SK-N-SH treated with all-trans-retinoic acid at 6 μM for 48 hours (cell line): ENCODE data around the gene VANGL1.

ENCODE experiments used
- ATAC-seq: fragments of 200-7000 bp; cut with Tn5 transposase; 3 replicates; pipeline ENCODE4 v1.9.1; 2020; ENCODE audit warnings: mild to moderate bottlenecking, moderate library complexity
- ARNTL ChIP-seq: fragments of 450-650 bp; formaldehyde crosslinking; IDR thresholded peaks from 2 replicates; pipeline ENCODE4 v1.5.0; 2020; ENCODE audit warnings: low read depth, mild to moderate bottlenecking, moderate library complexity, borderline replicate concordance
- BACH2 ChIP-seq: fragments of 250-450 bp; sonication (Bioruptor Pico); IDR thresholded peaks from 2 replicates; pipeline ENCODE4 v1.9.0; 2021; ENCODE audit warnings: mild to moderate bottlenecking, borderline replicate concordance
- PPARA ChIP-seq: fragments of 250-450 bp; sonication (Bioruptor Pico); IDR thresholded peaks from 2 replicates; pipeline ENCODE4 v1.5.0; 2020; ENCODE audit warnings: mild to moderate bottlenecking, borderline replicate concordance
- RARB ChIP-seq: fragments of 250-450 bp; sonication (Bioruptor Pico); IDR thresholded peaks from 2 replicates; pipeline ENCODE4 v1.8.0; 2021; ENCODE audit warnings: mild to moderate bottlenecking, moderate library complexity
- ZFP30 ChIP-seq: fragments of 450-650 bp; formaldehyde crosslinking; IDR thresholded peaks from 2 replicates; pipeline ENCODE4 v1.5.0; 2022; ENCODE audit warnings: mild to moderate bottlenecking, moderate library complexity
- TF ChIP-seq, protein P1 (sequence below): fragments of 250-450 bp; sonication (Bioruptor Pico); IDR thresholded peaks from 2 replicates; pipeline ENCODE4 v1.5.1; 2021; ENCODE audit warnings: mild to moderate bottlenecking, moderate library complexity
- TF ChIP-seq, protein P2 (sequence below): fragments of 250-450 bp; sonication (Bioruptor Pico); IDR thresholded peaks from 2 replicates; pipeline ENCODE4 v1.5.0; 2020; ENCODE audit warnings: mild to moderate bottlenecking, moderate library complexity

VANGL1 gene

DNA sequence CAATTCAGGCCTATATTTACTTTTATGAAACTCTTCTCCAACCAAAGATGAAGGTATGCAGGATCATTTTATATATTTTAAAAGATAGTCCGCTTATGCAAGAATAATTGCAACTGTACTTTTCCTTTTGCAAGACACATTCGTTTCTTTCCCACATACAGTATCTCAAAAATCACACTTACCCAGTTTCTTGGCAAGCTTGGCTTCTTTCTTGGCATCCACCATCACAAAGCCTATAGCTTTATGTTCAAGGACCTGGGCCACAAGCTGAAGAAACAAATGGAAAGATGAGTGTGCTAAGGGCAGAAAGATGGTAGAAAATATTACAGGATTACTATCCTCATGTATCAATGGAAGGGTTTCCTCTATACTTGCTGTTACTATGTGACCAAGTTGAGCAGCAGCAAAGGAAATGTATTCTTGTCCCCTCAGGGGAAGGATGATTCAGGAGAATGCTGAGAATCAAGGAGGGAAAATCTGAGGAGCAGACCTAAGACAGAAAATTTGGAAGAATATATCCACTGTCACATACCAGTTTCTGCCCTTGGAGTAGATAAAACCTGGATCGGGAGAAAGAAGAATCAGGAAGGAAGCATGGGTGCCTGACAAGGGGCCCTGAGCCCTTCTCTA is 103.0 kb downstream of the VANGL1 start:
- ATAC-seq = no peak
- no peak for TF ChIP-seq ZFP30 (CRISPR knock-in tag)
- no peak for TF ChIP-seq RARB
- TF ChIP-seq, protein P1, sequence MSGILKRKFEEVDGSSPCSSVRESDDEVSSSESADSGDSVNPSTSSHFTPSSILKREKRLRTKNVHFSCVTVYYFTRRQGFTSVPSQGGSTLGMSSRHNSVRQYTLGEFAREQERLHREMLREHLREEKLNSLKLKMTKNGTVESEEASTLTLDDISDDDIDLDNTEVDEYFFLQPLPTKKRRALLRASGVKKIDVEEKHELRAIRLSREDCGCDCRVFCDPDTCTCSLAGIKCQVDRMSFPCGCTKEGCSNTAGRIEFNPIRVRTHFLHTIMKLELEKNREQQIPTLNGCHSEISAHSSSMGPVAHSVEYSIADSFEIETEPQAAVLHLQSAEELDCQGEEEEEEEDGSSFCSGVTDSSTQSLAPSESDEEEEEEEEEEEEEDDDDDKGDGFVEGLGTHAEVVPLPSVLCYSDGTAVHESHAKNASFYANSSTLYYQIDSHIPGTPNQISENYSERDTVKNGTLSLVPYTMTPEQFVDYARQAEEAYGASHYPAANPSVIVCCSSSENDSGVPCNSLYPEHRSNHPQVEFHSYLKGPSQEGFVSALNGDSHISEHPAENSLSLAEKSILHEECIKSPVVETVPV (CRISPR knock-in tag) = no peak
- no peak for TF ChIP-seq PPARA (CRISPR knock-in tag)
- TF ChIP-seq, protein P2, sequence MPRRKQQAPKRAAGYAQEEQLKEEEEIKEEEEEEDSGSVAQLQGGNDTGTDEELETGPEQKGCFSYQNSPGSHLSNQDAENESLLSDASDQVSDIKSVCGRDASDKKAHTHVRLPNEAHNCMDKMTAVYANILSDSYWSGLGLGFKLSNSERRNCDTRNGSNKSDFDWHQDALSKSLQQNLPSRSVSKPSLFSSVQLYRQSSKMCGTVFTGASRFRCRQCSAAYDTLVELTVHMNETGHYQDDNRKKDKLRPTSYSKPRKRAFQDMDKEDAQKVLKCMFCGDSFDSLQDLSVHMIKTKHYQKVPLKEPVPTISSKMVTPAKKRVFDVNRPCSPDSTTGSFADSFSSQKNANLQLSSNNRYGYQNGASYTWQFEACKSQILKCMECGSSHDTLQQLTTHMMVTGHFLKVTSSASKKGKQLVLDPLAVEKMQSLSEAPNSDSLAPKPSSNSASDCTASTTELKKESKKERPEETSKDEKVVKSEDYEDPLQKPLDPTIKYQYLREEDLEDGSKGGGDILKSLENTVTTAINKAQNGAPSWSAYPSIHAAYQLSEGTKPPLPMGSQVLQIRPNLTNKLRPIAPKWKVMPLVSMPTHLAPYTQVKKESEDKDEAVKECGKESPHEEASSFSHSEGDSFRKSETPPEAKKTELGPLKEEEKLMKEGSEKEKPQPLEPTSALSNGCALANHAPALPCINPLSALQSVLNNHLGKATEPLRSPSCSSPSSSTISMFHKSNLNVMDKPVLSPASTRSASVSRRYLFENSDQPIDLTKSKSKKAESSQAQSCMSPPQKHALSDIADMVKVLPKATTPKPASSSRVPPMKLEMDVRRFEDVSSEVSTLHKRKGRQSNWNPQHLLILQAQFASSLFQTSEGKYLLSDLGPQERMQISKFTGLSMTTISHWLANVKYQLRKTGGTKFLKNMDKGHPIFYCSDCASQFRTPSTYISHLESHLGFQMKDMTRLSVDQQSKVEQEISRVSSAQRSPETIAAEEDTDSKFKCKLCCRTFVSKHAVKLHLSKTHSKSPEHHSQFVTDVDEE = no peak
- no peak for TF ChIP-seq BACH2 (CRISPR knock-in tag)

DNA sequence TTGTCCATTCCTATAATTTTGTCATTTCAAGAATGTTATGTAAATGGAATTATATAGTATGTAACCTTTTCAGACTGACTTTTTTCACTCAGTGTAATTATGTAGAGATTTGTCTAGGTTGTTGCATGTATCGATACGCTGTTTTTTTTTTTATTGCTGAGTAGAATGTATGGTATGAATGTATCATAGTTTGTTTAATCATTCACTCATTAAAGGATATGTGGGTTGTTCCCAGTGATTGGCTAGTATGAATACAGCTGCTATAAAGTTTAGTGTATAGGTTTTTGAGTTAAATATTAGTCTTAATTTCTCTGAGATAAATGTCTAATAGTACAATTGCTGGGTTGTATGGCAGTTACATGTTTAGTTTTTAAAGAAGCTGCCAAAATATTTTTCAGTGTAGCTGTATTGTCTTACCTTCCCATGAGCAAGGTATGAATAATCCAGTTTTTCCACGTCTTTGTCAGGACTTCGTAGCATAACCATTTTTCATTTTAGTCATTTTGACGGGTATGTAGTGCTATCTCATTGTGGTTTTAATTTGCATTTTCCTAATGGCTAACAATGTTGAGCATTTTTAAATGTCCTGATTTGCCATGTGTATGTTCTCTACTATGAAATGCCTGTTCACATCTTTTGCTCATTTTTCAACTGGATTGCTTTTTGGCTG is 104.4 kb downstream of the VANGL1 start:
- no peak for ATAC-seq
- no peak for TF ChIP-seq ARNTL (CRISPR knock-in tag)
